Suppressor macrophage treated with lipopolysaccharide for 1 hour (primary cell): ENCODE measurements around the gene TMEM30B.

Experiments used
- DNase-seq, 3 donors: peaks; one replicate each; pipeline ENCODE4 v3.0.0-alpha.2; 2020 to 2022

The TMEM30B gene

GRCh38 chr14:61229475-61229888, 51.7 kb downstream of the TMEM30B start:
- no peak for DNase-seq

GRCh38 chr14:61227884-61228591, 53.1 kb downstream of the TMEM30B start:
- DNase-seq: no peak
